Sigmoid colon (tissue), 4 donors: ENCODE measurements around the gene NOS1AP.

Source experiments
- CTCF ChIP-seq, 4 experiments: fragments of 450-650 bp in 3 of 4; fragments of 200-600 bp in 1 of 4; IDR thresholded peaks; one replicate each; pipeline ENCODE4 v1.5.1; 2016 to 2019; ENCODE audit warnings: antibody characterized with exemption in 4 of 4, mild to moderate bottlenecking in 3 of 4, moderate library complexity in 2 of 4
- POLR2A ChIP-seq, 2 donors: fragments of 450-650 bp; IDR thresholded peaks; one replicate each; pipeline ENCODE4 v1.6.1; 2016; ENCODE audit warnings: antibody characterized with exemption in 2 of 2, mild to moderate bottlenecking in 2 of 2, moderate library complexity in 2 of 2
- POLR2AphosphoS5 ChIP-seq, 4 donors: sonication (generic); formaldehyde crosslinking; IDR thresholded peaks; one replicate each; pipeline ENCODE4 v1.6.1; 2017; ENCODE audit warnings: antibody characterized with exemption in 4 of 4

- TF ChIP-seq CTCF (IDR thresholded peaks at IDR 0.05) (no peak), POLR2AphosphoS5 (IDR thresholded peaks at IDR 0.05) (no peak), POLR2A (IDR thresholded peaks at IDR 0.05) (no peak)
Observed at GRCh38 chr1:162299018-162299417, 229.5 kb downstream of the NOS1AP start.
